HG03139 (cell line): ENCODE results near the gene LYSMD4.
"Not testable (repeated sequence)": the region's sequence is repeated elsewhere in the genome, so short reads cannot be mapped to it uniquely, and the experiment has no call there.

Source experiments
- ATAC-seq: cut with Tn5 transposase; IDR thresholded peaks from one replicate; pipeline ENCODE4 v1.9.1; 2021; ENCODE audit not compliant: unreplicated experiment

LYSMD4 gene

DNA sequence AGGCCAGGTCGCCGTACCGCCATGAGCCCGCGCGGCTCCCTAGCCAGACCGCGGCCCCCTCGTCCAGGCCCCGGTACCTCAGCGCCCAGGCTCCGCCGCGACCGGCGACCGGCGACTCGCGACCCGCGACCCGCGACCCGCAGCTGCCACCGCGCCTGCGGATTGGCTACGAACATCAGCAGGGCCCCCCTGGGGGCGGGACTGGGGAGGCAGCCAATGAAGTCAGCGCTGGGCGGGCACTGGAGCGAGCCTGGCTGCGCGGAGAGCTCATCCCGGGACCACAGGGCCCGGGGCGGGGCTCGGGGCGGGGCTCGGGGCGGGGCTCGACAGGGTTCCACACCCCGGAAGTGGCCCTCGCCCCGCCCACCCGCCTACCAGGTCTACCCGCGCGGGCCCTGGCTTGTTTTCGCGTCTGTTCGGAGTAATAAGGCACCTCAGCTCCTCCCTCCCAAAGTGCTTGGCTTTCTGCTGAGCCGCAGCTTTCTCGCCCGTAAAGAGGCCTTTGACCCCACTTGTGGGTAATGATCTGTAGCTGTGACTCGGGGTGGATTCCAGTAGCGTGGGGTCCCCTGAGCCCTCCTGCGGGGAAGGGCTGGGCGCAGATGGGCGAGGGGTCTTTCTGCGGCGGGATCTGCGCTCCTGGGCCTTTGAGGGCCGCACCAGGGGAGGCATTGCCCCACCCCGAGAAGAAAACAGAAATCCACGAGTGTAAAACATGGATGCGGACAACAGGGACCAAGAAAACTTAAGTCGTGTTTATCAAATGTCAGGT lies at the start of gene LYSMD4:
Gene LYSMD4 (minus strand): TSS at position 170 of the 772 bp plus-strand sequence. CDS start 1,438 bp downstream, outside the sequence.
- ATAC-seq = peak; percentile 99

DNA sequence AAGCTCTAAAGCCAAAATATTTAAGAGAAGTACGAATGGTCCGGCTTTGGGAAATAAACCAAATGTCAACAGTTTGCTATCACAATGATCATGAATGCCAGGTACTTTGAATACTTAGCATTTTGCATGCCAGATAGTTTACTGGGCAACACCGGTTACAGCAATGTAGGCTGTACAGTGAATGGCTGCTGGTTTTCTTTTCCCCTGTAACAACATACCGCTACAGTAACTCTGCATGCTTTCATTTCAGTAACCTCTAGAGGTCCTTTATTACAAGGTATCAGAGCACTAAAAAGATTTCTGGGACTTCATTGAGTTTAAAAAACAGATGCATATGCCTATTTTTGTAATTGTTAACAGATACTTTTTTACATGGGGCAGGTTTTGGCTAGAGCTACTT lies 48.8 kb upstream of the LYSMD4 start:
- not testable (repeated sequence) for ATAC-seq

DNA sequence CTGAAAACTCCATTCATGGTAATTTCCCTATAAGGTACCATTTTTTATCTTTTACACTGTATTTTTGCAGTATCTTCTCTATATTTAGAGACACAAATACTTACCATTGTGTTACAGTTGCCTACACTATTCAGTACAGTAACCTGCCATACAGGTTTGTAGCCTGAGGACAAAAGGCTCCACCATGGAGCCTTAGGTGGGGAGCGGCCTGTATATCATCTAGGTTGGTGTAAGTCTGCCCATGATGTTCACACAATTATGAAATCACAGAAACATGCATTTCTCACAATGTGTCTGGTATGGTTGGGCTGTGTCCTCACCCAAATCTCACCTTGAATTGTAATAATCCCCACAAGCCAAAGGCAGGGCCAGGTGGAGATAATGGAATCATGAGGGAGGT lies 43.9 kb upstream of the LYSMD4 start:
- no peak for ATAC-seq

DNA sequence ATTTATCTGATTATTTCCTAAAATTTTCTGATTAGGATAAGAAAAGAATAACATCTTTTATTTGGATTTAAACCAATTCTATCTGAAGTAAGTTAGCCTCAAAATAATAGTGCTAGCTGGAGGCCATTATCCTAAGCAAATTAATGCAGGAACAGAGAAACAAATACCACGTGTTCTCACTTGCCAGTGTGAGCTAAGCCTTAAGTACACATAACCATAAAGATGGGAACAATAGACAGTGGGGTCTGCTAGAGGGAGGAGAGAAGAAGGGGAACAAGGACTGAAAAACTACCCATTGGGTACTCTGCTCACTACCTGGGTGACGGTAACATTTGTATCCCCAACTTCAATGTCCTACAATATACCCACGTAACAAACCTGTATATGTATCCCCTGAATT lies 31.3 kb upstream of the LYSMD4 start:
- ATAC-seq = no peak

DNA sequence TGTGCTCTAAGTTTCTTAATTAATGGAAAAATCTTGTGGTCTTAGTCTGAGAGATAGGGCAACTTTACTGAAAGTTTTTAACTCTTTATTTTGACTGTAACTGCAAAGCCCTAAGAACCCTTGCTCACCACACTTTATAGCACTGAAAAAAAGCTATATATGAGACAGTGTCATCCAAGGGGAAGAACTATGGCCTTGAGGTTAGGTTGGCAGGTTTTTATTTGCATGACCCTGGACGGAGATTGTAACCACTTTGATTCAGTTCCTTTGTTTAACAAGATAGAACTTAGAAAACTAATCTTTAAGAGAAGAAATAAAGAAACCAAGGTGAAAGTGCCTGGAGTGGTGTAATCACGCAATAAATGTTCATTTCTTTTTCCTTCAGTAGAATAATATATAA lies 30.6 kb upstream of the LYSMD4 start:
- no peak for ATAC-seq

DNA sequence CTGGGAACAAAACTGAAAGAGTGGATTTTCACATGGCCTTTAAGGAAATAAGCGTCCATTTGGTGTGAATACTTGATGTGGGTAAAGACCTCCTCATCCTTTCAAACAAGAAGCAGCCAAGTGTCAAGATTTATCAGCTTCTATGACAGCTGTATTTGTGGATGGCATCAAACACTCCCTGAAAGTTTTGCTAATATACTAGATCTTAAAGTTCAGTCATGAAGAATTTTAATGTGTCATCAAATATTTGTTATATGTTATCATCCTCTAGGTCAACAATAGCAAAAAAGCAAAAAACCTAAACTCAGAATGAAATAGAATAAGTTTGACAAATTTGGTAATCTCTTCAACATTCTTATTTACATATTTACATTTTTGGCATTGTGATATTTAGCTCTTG lies 29.1 kb upstream of the LYSMD4 start:
- no peak for ATAC-seq

DNA sequence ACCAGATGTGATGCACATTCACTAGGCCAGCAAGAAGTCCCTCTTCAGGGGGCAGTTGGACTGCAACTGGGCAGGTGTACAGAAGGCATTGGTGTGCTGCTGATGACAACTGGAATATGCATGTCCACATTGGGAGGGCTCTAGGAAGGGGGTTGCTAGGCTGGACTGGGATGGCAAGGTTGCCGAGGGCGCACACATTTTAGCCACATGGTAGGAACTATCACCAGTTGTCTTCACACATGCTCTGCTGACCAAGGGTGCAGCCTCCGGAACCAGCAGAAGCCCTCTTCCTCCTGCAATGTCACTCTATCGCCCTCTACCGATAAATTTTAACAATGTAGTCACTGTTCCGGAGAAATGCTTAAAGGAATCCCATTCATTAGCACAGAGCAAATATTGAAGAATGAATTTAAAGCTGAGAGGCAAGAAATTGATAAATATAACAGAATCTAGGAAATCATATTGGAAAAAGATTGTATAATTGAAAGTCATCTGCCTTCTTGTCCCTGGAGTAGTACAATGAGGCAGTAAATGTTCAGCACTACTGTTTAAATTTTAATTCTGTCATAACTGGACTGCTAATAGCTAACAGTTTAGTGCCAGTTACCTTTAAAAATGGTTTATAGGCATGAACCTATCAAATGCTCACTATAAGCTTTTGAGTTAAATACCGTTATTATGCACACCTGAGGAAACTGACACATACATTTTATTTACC lies 22.6 kb upstream of the LYSMD4 start:
- ATAC-seq = peak; percentile 85

DNA sequence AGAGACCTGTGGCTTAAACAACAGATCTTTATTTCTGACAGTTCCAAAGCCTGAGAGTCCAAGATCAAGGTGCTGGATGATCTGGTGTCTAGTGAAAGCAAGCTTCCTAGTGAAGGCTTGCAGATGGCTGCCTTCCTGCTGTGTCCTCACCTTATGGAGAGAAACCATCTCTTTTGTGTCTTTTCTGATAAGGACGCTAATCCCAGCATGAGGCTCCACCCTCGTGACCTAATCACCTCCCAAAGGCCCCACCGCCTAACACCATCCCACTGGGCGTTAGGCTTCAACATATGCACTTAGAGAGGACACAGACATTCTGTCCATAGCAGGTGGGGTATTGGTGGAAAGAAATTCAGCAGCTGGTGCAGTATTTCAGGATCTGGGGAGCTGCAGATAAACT lies 19.8 kb upstream of the LYSMD4 start:
- ATAC-seq = no peak

DNA sequence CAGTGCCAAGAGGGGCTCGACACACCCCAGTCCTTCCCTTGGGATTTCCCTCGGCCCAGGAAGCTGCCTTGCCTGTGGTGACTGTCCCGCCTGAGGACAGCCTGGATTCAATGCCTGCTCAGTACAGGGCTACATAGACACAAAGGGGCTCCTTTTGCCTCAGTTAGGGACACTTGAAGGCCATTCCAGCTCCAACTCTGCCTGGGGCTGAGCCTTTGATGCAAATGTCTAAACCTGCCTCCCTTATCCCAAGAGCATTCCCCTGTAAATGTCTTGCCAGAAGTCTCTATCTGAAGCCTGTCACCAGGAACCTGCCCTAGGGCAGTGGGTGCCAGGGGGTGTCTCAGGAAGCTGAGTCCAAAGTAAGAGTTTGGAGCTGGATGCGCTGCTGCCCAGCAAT lies 19.3 kb upstream of the LYSMD4 start:
- ATAC-seq = no peak

DNA sequence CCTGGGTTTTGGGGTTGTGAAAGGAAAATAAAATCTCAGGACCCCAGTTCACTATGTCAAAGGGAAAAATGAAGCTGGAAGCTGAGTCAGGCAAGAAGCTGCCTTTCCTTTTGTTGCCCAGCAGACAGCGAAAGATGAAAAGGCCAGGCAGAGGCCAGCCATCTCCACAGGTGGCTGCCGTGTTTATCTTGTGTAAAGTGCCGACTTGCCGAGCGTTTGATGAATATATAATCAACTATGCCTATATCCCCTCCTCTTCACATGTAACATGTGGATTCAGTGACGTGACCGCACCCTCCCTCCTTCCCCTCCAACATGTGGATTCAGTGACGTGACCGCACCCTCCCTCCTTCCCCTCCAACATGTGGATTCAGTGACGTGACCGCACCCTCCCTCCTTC lies 17.1 kb upstream of the LYSMD4 start:
- ATAC-seq = not testable (repeated sequence)

DNA sequence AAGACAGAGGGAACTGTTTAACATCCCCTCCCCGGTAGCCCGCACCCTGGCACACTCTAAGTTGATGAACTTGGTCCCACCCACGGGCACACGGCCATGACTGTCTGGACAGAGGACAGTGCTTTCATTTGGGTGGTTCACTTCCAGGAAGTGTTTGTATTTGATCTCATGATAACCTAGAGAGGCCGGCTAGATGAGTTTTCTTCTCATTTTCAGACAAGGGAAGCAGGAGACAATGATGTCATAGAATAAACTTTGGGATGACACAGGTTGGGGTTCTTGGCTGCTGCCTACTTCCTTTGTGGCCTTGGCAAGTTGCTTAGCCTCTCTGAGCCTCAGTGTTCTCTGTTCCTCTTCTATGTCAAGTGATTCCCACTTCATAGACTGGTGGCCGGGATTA lies 16.1 kb upstream of the LYSMD4 start:
- ATAC-seq = no peak

DNA sequence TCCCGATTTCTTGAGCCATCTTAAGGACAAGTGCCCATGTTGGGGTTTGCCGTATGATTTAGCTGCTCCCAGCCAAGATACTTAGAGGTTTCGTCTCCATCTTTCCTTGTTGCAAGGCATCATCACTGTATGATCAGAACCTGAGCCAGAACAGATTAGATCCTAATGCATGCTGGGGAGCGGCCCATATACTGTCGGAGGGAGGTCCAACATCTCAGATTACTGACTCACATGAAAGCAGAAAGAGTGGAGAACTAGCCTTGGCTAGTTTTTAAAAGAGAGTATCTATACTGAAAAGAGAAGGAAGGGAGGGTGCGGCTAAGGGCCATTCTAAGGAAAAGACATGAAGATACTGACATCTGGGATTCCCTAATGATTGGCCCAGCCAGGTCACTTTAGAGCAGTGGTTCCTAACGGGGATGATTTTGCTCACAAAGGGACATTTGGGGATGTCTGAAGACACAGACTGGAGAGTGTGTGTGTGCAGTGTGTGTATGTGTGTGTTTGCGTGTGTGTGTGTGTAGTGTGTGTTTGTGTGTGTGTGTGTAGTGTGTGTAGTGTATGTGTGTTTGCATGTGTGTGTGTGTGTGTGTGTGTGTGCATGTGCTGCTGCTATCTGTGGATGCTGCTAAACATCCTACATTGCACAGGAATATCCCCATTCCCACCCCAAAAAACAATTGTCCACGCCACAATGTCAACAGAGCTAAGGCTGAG lies 12.3 kb upstream of the LYSMD4 start:
- ATAC-seq = no peak

DNA sequence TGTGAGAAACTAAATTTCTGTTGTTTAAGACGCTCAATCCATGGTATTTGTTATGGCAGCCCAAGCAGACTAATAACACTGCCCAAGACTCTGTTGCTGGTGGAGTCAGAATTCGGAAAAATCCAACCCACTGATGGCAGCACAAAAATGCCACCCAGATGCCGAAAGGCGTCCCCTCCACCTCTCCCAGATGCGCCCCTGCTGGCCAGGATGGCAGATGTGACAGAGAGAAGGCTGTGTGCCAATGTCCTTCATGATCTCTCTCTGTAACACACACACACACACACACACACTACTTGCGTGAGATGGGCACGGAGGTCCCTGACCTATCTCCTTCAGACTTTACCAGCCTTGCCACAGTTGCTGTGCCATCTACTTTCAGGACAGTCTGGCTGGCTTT lies 10.9 kb upstream of the LYSMD4 start:
- no peak for ATAC-seq

DNA sequence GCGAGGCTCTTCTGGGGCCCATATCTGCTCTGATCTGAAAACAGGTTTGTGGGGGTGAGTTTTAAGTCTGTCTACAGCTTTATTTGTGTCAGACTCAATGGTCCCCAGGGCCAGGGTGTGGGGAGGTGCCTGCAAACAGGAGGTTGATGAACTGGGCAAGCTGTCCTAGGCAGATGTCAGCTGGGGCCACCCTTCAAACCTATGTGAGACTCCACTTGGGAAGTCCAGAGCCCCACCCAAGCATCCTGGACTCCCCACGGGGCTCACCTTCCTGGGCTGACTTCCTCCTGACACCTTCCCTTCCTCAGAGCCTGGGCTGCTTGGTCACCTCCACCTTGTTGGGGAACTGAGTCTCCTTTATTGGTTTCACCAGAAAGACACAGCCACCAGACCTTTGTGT lies 8.6 kb upstream of the LYSMD4 start:
- no peak for ATAC-seq

DNA sequence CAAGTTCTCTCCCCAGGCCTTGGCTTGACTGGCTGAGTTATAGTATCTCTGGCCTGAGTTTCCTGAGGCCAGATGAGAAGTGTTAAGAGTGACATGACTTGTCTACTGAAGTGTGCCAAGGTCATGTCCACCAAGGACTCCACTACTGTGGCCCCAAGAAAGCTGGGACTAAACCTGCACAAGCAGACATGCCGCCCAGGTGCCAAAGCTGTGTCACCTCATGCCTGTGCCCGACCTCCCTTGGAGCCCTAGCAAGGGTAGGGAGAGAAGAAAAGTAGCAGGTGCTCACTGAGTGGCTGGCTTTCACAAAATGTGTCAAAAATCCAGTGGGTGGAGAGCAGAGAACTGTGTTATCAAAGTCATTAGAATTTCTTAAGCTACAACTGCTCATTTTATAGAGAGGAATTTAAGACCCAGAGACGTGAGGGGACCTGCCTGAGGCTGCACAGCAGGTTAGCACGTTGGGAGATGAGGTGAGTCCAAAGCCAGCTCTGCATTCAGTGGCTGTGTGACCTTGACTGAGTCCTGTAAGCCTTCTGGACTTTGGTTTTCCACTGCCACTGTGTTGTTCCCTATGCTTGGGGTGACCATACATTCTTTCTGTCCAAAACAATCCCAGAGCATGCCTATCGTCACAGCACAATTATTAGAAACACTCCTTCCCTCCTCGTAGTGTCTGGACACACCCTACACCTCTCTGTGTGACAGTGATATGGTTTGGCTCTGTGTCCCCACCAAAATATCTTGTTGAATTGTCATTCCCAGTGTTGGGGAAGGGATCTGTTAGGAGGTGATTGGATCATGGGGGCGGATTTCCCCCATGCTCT lies 5.0 kb upstream of the LYSMD4 start:
- ATAC-seq = no peak

DNA sequence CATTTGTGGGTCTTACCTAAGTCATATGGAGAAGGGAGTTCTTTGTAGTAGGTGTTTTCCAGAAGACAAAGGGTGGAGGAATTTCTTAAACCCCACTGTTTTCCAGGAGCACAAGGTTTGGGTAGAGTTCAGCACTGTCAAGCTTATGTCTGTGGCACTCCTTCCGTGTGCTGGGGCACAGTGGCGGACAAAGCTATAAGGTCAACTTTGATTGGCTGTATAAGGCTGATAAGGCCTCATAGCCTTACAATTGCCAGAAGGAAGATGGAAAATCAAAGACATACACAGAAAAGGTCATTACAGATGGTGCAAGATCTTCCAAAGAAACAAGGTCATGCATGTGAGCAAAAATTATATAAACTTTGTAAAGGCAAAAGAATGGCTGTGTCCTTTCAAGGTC lies 3.5 kb upstream of the LYSMD4 start:
- ATAC-seq = no peak

DNA sequence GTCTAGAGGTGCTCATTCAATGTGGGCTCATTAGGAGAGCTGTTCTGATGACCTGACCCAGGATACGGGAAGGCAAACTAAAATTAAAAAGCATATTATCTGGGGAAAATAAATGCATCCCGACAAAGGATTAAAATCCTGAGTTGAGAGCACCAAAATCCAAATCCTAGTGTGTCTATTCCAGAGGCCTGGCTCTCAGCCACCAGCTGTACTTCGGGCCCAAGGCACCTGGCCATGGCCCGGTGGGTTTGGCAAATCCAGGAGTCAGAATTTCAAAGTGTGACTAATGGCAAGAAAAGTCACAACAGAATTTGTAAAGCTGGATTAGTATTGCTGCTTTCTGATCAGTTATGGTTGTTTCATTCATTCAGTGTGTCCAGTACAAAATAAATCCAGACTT lies 2.6 kb upstream of the LYSMD4 start:
- no peak for ATAC-seq

DNA sequence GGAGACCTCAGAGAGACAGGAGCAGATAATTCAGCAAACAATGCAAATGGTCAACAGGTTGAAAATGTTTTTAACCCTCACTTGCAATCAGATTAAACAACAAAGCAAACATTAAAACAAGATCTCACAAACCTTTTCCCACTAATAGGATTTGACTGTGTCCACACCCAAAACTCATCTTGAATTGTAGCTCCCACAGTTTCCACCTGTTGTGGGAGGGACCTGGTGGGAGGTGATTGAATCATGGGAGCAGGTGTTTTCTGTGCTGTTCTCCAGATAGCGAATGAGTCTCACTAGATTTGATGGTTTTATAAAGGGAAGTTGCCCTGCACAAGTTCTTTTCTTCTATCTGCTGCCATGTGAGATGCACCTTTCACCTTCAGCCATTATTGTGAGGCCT lies 1.3 kb upstream of the LYSMD4 start:
- ATAC-seq = no peak

DNA sequence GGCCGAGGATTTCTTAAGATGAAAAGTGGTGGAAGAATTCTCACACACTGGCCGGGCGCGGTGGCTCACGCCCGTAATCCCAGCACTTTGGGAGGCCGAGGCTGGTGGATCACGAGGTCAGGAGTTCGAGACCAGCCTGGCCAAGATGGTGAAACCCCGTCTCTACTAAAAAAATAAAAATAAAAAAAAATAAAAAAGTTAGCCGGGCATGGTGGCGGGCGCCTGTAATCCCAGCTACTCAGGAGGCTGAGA lies 729 bp upstream of the LYSMD4 start:
- not testable (repeated sequence) for ATAC-seq

DNA sequence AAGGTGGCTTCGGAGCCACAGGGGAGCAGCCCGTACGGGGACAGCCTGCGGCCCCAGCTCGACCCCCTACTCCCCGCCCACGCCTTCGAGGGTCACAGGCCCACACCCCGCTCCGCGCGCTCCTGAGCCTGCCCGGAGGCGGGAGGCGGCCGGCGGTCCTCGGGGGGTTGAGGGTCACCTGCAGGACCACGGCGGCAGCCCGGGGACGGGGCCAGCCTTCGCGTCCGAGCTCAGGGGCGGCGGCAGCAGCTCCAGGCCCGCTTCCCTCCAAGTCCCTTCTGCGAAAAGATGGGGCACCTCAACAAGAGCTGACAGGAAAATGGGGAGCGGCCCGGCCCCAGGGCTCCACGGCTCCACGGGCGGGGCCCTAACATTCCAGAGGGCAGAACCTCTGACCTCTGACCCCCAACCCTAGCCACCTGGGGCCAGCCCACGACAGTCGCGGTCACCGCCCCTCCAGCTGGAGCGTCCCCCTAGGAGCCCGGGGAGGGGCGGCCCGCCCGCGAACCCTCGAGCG lies 428 bp downstream of the LYSMD4 start:
- peak; percentile 9 for ATAC-seq

DNA sequence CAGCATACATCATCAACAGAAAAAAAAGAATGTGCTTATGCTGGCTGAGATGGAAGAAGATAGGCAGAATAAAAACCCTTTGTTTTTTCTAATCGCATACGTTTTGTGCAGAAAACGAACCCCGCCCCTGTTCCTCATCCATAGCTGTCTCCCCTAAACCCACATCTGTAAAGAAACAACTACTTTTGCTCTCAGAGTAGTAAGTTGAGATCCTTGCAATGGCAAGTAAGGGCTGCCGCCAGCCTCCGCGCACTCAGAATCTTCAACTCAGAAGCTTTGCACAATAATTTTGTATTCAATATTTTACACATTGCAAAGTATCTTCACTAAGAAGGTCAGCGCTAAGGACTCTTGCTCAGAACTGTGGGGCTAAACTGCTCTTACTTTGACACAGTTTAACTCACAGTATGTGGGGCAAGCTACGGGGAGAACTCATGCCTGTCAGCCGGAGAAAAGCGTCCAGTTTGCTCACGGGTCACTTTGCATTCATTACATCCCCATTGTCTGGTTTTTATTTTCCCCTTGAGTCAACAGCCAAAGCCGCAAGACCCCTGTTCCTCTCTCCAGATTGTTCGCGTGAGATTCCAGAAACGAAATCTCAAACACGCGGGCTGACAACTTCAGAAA lies 1.0 kb downstream of the LYSMD4 start:
- no peak for ATAC-seq
